ENCODE results near the gene STK32C.

DNA sequence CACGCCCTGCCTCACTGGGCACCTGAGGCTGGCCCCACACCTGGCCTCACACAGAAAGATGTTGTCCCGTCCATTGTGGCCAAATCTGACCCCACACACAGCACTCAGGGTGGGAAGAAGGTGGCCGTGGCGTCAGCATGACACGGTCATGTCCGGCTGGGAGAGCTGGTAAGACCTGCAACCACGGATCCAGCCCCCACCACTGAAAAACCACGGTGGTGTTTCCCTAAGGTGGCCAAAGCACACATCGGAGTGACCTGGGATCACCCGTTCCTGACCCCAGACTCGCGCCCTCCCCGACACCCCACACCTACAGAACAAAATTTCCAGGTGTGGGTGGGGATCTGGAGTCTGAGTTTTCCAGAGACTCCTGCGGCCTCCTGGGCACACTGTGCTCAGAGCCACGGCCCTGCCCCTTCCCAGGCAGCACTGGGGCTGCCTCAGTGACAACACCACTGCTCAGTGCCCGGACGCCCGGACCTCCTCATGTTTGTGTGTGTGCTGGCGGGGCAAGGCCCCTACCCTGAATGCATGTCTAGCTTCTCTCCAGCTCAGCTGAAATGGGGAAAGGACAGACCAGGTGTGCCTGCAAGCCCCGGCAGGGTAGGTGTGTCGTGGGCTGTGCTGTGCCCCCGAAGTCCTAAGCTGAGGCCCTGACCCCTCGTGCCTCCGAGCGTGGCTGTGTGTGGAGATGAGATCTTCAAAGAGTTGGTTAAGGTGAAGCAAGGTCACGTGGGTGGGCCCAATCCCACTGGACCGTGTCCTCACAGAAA is 36.1 kb downstream of the STK32C start:
- TF ChIP-seq, protein P1, sequence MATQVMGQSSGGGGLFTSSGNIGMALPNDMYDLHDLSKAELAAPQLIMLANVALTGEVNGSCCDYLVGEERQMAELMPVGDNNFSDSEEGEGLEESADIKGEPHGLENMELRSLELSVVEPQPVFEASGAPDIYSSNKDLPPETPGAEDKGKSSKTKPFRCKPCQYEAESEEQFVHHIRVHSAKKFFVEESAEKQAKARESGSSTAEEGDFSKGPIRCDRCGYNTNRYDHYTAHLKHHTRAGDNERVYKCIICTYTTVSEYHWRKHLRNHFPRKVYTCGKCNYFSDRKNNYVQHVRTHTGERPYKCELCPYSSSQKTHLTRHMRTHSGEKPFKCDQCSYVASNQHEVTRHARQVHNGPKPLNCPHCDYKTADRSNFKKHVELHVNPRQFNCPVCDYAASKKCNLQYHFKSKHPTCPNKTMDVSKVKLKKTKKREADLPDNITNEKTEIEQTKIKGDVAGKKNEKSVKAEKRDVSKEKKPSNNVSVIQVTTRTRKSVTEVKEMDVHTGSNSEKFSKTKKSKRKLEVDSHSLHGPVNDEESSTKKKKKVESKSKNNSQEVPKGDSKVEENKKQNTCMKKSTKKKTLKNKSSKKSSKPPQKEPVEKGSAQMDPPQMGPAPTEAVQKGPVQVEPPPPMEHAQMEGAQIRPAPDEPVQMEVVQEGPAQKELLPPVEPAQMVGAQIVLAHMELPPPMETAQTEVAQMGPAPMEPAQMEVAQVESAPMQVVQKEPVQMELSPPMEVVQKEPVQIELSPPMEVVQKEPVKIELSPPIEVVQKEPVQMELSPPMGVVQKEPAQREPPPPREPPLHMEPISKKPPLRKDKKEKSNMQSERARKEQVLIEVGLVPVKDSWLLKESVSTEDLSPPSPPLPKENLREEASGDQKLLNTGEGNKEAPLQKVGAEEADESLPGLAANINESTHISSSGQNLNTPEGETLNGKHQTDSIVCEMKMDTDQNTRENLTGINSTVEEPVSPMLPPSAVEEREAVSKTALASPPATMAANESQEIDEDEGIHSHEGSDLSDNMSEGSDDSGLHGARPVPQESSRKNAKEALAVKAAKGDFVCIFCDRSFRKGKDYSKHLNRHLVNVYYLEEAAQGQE (IDR thresholded peaks at IDR 0.05; ENCODE audit: insufficient read depth in 1 of 2, low read depth in 2 of 2, low read length in 2 of 2), result no peak
- TF ChIP-seq SIN3A (IDR thresholded peaks at IDR 0.05; ENCODE audit: borderline replicate concordance, insufficient read depth, low read length) (no peak), TAF1 (IDR thresholded peaks at IDR 0.05; ENCODE audit: borderline replicate concordance, insufficient read depth, low read length) (no peak), POLR2AphosphoS5 (IDR thresholded peaks at IDR 0.05; ENCODE audit: low read depth, low read length) (no peak)

Measured in PFSK-1 (cell line).